ENCODE measurements around the gene GRB2.
"Not testable (repeated sequence)": the region's sequence is repeated elsewhere in the genome, so short reads cannot be mapped to it uniquely, and the experiment has no call there.

GRB2 gene

DNA sequence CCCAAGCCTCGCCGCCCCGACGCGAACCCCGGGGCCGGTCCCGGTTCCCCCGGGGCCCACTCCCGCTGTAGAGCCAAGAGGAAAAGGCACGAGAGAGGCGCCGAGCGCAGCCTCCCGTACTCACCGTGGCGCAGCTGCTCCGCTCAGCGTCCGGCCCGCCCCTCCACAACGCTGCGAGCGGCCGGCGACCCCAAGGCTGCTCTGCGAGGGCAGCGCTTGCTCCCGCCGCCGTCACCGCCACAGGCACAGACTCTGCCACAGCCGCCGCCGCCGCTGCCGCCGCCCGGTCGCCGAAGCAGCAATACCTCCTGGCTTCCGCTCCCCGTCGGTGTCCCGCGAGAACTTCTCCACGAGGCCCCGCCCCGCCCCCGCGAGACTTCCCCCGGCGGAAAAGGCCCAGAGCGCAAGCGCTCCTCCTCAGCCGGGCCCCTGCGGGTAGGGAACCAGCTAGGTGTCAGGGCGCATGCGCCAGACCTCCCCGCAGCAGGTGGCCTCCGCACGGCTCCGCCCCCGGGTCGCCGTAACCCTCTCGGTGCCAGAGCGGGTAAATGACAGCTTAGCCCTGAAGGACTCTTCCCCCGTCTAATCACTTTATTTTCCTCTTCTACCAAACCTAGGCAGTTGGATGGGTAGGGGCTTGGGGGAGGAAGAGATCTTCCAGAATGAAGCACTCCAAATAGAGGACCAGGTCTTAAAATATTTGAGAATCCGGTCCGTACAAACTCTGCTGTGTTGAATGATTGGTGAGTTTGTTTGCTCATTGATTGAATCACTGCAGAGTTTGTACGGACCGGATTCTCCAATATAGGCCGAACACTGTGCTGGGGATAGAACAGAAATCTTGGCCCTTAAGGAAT, at the start of gene GRB2:
GRB2 (minus strand) TSS at position 314 of the 857 bp plus-strand sequence. CDS start 12,050 bp downstream, outside the sequence.
- peak; percentile 99 for DNase-seq (ENCODE audit: low read depth)

- DNase-seq (ENCODE audit: low read depth): not testable (repeated sequence)
These were observed 49.2 kb upstream of the GRB2 start for GRCh38 chr17:75454672-75455071.

GRCh38 chr17:75454193-75454592, 48.7 kb upstream of the GRB2 start:
- DNase-seq (ENCODE audit: low read depth): peak; percentile 24

DNA sequence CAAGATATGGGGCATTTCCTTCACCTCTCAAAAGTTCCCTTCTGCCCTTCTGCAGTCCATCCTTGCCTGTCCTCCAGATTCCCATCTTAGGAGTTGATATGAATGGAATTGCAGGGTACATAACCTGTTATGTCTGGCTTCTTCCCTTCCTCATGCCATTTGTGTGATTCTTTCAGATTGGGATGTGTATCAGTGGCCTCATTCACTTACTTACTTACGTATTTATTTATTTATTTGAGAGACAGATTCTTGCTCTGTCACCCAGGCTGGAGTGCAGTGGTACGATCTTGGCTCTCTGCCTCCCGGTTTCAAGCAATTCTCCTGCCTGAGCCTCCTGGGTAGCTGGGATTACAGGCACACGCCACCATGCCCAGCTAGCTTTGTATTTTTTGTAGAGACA, 44.8 kb upstream of the GRB2 start:
- DNase-seq (ENCODE audit: low read depth): no peak

DNA sequence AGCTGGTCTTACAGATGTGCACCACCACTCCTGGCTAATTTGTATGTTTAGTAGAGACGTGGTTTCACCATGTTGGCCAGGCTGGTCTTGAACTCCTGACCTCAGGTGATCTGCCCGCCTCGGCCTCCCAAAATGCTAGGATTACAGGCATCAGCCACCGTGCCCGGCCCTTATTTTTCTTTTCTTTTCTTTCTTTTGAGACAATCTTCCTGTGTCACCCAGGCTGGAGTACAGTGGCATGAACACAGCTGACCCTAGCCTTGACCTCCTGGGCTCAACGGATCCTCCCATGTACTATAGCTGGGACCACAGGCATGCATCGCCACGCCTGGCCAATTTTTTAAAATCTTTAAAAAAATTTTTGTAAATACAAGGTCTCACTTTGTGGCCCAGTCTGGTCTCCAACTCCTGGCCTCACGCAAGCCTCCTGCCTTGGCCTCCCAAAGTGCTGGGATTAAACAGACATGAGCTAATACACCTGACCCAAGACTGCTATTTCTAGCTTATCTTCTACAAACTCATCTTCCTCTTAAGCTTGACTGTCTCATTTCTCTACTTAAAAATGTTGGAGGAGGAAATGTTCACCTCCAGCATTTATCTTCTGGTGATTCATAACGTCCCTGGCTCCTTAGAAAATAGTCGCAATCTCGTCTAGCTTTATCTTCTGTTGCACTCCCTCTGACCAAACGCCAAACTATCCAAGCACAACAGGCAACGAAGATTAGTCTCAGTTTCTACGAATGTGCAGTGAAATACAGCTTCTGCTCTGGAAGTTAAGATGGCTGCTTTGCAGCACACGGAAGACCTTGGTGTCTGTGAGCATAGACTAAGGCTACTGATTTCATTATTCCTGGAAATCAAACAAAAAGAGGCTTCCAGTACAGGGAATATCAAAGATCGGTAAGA, 42.7 kb upstream of the GRB2 start:
- DNase-seq (ENCODE audit: low read depth): no peak

DNA sequence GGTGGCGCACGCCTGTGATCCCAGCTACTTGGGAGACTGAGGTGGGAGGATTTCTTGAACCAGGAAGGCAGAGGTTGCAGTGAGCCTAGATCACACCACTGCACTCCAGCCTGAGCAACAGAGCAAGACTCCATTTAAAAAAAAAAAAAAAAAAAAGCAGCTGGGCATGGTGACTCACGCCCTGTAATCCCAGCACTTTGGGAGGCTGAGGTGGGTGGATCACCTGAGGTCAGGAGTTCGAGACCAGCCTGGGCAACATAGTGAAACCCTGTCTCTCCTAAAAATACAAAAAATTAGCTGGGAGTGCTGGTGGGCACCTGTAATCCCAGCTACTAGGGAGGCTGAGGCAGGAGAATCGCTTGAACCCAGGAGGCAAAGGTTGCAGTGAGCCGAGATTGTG, 40.4 kb upstream of the GRB2 start:
- peak; percentile 36 for DNase-seq (ENCODE audit: low read depth)

GRCh38 chr17:75445296-75445695, 39.8 kb upstream of the GRB2 start:
- no peak for DNase-seq (ENCODE audit: low read depth)

GRCh38 chr17:75442168-75443103, 37.0 kb upstream of the GRB2 start:
- DNase-seq (ENCODE audit: low read depth): no peak

DNA sequence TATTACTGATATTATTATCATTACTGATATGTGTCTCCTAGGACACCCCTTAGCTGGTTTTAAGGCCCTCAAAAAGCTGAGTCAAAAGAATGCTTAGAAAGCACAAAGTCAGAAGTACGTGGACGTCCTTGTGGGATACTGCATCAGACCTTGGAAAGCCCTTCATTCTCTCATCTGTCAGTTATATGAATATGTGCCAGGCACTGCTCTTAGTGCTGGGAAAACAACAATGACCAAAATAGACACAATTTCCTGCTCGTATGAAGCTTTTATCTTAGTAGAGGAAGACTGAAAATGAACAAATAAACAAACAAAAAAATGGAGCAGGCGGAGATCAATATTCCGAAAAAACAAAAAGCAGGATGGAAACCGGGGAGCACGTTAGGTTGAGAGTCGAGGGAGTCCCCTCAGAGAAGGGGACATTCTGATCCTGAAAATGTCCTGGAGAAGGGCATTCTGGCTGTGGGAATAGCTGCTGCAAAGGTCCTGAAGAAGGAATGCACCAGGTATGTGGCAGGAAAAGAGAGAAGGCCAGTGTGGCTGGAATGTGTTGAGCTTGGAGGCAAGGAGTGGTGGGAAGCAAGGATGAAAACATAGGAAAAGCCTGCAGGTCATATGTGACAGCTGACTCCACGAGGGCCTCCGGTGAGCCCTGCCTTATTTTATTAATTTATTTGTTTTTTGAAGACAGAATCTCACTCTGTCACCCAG, 35.4 kb upstream of the GRB2 start:
- no peak for DNase-seq (ENCODE audit: low read depth)

DNA sequence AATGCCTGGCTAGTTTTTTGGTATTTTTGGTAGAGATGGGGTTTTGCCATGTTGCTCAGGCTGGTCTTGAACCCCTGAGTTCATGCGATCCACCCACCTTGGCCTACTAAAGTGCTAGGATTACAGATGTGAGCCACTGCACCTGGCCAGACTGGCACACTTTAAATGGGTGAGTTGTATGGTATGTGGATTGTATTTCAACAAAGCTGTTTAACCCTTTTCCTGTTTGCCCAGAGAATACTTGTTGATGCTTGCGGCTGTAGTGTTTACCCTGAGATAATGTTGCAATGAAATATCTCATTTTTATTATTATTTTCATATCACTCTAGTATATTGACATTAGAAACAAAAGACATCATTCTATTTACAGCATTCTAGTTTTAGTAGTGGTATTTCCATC, 33.8 kb upstream of the GRB2 start:
- DNase-seq (ENCODE audit: low read depth): no peak

DNA sequence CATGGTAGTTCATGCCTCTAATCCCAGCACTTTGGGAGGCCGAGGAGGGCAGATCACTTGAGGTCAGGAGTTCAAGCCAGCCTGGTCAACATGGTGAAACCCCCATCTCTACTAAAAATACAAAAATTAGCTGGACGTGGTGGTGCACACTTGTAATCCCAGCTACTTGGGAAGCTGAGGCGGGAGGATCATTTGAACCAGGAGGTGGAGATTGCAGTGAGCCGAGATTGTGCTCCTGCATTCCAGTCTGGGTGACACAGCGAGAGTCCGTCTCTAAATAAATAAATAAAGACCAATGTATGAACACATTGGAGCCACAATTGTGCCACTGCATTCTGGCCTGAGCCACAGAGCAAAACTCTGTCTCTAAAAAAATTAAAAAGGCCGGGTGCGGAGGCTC, 31.9 kb upstream of the GRB2 start:
- not testable (repeated sequence) for DNase-seq (ENCODE audit: low read depth)

DNA sequence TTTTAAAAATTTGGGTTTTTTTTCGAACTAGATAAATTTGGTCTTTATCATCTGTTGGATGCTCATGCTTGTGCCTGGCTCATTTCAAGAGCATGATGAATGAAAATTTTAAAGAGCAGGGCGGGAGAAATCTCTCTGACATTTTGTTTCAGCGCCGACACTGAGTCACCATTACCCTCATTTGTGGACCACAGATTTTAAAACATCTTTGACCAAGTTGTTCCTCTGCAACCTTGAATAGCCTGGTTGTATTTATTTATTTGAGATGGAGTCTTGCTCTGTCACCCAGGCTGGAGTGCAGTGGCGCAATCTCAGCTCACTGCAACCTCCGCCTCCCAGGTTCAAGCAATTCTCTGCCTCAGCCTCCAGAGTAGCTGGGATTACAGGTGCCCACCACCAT, 29.0 kb upstream of the GRB2 start:
- not testable (repeated sequence) for DNase-seq (ENCODE audit: low read depth)

DNA sequence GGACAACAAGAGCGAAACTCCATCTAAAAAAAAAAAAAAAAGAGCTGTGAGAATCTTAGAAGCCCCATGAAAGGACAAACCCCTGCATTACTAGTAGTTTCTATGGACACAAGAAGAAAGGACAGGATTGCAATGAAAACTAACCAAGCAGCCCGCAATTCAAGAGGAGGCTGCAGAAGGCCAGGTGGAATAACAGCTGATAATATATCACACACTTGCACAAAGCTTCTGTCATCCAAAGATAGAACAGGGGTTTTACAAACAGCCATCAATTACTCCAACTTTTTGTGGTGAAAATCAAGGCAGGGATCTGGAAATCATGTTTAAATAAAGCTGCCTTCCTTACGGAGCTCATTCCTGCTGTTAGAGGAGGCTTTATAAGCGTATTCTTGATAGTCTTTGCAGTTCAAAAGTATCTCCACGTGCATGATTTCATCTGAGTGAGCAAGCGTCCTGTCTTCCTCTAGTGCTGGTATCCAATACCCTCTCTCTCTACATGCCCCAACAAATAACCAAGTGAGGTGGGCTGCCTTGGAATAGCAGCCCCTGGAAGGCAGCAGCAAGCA, 27.8 kb upstream of the GRB2 start:
- DNase-seq (ENCODE audit: low read depth): no peak

DNA sequence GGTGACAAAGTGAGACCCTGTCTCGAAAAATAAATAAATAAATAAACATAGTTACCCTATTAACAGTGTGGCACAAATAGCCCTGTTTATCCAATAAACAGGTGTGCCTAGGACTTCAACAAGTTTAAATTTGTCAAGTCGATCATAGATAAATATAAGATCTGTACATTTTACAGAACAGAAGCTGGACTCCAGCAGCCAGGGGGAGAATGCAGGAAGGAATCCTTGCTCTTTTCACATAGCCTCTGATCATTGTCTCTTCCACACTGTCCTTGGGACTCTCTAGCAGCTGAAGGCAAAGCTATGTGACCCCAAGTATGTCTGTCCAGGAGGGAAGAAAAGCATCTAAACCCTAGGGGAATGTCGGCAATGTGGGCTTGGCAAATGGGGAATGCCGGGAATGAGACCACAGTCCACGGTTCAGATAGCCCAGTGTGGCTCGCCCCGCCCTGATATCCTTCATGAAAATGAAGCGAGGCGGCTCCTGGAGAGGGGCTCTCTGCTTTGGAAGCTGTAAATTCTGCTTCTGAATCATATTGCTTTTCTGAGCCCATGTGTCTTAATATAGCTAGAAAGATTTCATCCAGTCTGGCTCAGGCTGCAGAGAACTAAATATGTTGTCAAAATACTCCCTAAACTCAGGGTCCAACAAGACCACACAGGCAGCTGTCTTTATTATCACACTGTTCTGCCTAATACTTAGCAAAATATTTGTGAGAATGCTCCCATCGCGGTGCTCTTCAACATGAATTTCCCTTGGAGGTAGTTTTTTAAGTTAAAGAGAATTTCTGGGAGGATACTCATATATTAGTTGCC, 24.9 kb upstream of the GRB2 start:
- peak; percentile 70 for DNase-seq (ENCODE audit: low read depth)

- DNase-seq (ENCODE audit: low read depth): peak; percentile 94
These were observed 23.3 kb upstream of the GRB2 start for GRCh38 chr17:75428543-75429469.

- DNase-seq (ENCODE audit: low read depth): no peak
These were observed 13.1 kb upstream of the GRB2 start for GRCh38 chr17:75418531-75418930.

GRCh38 chr17:75417054-75417580, 11.6 kb upstream of the GRB2 start:
- no peak for DNase-seq (ENCODE audit: low read depth)

DNA sequence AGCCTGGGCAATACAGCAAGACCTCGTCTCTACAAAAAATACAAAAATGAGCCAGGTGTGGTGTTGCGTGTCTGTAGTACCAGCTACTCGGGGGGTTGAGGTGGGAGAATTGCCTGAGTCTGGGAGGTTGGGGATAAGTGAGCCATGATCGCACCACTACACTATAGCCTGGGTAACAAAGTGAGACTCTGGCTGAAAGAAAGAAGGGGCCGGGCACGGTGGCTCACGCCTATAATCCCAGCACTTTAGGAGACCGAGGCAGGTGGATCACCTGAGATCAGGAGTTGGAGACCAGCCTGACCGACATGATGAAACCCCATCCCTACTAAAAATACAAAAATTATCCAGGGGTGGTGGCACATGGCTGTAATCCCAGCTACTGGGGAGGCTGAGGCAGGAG, 10.5 kb upstream of the GRB2 start:
- DNase-seq (ENCODE audit: low read depth): no peak

DNA sequence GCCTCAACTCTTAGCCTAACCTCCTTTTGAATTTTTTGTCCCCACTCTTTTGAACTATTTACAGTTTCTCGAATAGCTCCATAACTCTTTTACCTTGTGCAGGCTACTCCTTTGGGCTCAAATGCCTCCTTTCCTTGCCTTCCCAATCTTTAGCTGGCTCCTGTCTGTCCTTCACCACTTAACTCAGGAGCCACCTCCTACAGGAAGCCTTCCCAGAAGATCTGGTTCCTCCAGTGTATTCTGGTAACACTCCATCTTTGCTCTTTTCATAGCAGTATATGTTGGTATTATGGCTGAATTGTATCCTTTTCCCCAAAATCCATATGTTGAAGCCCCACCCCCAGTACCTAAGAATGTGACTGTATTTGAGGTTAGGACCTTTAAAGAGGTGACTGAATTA, 9.0 kb upstream of the GRB2 start:
- no peak for DNase-seq (ENCODE audit: low read depth)
